ENCODE data around the gene KLHL17. TPM values are rescaled to one million over a fixed set of nuclear protein-coding genes. Genes with fewer than 3 reads are reported as not detected.

The KLHL17 gene
- total RNA-seq (2021; fragmentation: NEBNext Ultra II Directional; extraction: Animal tissue kit (Norgen Biotek cat#: 25700)) = 10 to 100 TPM; 12.2 to 17.5 (median 13.2) TPM
- long read RNA-seq, partial matches to known transcripts = 1 of 1 reads
- long read RNA-seq, other reads (novel, unspliced or antisense) = 0 of 1 reads

GRCh38 chr1:960363-961131 lies at the start of gene KLHL17:
Gene KLHL17 (plus strand): TSS chr1:960584. CDS start chr1:960694, 110 bp downstream.
- peak within 1 kb of the TSS; percentile 65; the same call in 1 of the 2 replicates for H3K27ac Mint-ChIP-seq
- H3K36me3 Mint-ChIP-seq (ENCODE audit: low read depth) = peaks cover 14% of the 10 kb centered on the region
- peak; percentile 55 for DNase-seq
- no peaks in the 10 kb centered on the region for H3K9me3 Mint-ChIP-seq
- peaks cover 16% of the 10 kb centered on the region for H3K4me1 Mint-ChIP-seq (ENCODE audit: low read depth)
- H3K27me3 Mint-ChIP-seq (ENCODE audit: insufficient read depth) = no peaks in the 10 kb centered on the region; the same call in 1 of the 2 replicates
- TF ChIP-seq, protein P1, sequence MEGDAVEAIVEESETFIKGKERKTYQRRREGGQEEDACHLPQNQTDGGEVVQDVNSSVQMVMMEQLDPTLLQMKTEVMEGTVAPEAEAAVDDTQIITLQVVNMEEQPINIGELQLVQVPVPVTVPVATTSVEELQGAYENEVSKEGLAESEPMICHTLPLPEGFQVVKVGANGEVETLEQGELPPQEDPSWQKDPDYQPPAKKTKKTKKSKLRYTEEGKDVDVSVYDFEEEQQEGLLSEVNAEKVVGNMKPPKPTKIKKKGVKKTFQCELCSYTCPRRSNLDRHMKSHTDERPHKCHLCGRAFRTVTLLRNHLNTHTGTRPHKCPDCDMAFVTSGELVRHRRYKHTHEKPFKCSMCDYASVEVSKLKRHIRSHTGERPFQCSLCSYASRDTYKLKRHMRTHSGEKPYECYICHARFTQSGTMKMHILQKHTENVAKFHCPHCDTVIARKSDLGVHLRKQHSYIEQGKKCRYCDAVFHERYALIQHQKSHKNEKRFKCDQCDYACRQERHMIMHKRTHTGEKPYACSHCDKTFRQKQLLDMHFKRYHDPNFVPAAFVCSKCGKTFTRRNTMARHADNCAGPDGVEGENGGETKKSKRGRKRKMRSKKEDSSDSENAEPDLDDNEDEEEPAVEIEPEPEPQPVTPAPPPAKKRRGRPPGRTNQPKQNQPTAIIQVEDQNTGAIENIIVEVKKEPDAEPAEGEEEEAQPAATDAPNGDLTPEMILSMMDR (IDR thresholded peaks at IDR 0.05) = no peak
- H3K4me3 Mint-ChIP-seq = peak within 1 kb of the TSS; percentile 71

DNA sequence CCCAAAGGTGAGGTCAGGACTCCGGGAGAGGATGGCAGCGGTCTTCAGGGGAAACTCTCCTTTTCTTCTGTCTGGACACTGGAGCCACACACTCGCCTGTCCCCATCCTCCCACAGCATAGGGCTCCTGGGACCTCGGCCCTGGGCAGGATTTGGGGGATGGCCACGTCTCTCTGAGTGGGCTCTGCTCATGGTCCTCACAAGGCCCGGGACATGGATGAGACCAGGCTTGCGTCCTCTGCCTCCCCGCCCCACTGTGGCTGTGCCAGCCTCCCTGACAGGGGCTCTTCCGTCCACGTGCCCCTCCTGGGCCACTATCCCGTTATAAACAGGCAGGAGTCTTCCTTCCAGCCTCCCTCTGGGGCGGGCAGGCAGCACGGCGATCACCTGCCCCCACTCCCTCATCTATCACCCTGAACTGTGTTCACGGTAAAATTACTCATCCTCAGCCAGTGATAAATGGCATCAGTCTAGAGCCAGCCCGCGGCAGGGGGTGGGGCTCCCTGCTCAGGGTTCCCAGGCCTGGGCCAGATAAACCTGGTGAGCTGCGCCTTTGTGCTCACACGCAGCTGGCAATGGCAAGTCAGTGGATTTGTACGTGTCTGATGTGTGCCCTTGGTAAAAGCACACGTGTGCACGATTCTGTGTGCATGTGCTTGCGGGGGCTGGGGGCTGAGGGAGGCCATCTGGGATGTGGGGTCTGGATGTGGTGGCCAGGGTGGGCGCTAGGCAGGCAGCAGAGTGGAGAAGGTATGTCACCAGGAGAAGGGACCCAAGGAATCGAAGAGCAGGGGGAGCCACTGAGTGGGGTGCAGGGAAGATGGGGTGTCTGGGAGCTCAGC lies 49.3 kb upstream of the KLHL17 start:
- TF ChIP-seq, protein P1 (IDR thresholded peaks at IDR 0.05) = no peak
- H3K27ac Mint-ChIP-seq = no peak overlapping the region
- peak; percentile 30 for DNase-seq
- no peaks in the 10 kb centered on the region for H3K36me3 Mint-ChIP-seq (ENCODE audit: low read depth)
- H3K4me3 Mint-ChIP-seq = peak overlapping the region; percentile 24
- no peaks in the 10 kb centered on the region for H3K9me3 Mint-ChIP-seq
- H3K27me3 Mint-ChIP-seq (ENCODE audit: insufficient read depth) = peaks cover 20% of the 10 kb centered on the region
- H3K4me1 Mint-ChIP-seq (ENCODE audit: low read depth) = peaks cover 26% of the 10 kb centered on the region

GRCh38 chr1:911875-912739 lies 48.3 kb upstream of the KLHL17 start:
- TF ChIP-seq, protein P1 (IDR thresholded peaks at IDR 0.05) = no peak
- H3K36me3 Mint-ChIP-seq (ENCODE audit: low read depth) = no peaks in the 10 kb centered on the region
- H3K4me3 Mint-ChIP-seq = no peak overlapping the region
- no peaks in the 10 kb centered on the region for H3K9me3 Mint-ChIP-seq
- H3K27me3 Mint-ChIP-seq (ENCODE audit: insufficient read depth) = peaks cover 22% of the 10 kb centered on the region
- peaks cover 22% of the 10 kb centered on the region for H3K4me1 Mint-ChIP-seq (ENCODE audit: low read depth)
- no peak overlapping the region for H3K27ac Mint-ChIP-seq
- DNase-seq = no peak

DNA sequence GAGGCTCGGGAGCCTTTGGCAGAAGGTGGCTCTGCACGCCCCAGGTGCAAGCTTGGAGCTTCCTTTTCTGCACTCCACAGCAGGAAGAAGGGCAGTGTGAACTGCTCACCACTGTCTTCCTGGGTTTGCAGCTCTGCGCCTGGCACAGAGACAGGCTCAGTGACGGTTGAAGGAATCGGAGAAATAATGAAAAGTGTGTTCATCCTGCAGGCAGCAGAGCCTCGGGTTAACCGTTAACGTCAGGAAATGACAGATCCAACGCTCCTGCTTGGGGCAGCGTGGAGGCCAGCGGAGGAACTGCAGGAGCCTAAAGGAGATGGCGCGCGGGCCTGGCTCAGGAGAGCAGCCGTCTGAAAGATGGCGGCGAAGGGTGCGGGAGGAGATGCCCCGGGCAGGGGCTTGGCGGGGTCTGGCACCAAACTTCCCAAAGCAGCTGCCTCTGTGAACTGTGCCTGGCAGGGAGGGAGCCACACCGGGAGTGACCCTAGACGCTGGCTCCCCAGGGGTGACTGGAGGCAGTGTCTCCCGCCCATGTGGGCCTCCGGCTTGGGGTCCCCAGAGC lies 47.6 kb upstream of the KLHL17 start:
- no peaks in the 10 kb centered on the region for H3K9me3 Mint-ChIP-seq
- TF ChIP-seq, protein P1 (IDR thresholded peaks at IDR 0.05) = peak; percentile 46
- no peak overlapping the region for H3K4me3 Mint-ChIP-seq
- no peak for DNase-seq
- no peaks in the 10 kb centered on the region for H3K36me3 Mint-ChIP-seq (ENCODE audit: low read depth)
- peaks cover 24% of the 10 kb centered on the region for H3K4me1 Mint-ChIP-seq (ENCODE audit: low read depth)
- no peak overlapping the region for H3K27ac Mint-ChIP-seq
- peaks cover 22% of the 10 kb centered on the region for H3K27me3 Mint-ChIP-seq (ENCODE audit: insufficient read depth)
